ENCODE results near the gene STOM. TPM values are rescaled to one million over a fixed set of nuclear protein-coding genes. Genes with fewer than 3 reads are reported as not detected.

Gene STOM
- total and polyA plus RNA-seq, 7 donors: 22.8 to 609 (median 303) TPM

GRCh38 chr9:121328876-121329681 lies 41.0 kb downstream of the STOM start:
- Histone ChIP-seq H3K4me3 (no peak overlapping the region), H3K9me3 (no peaks in the 10 kb centered on the region), H3K4me1 (peaks cover 0 to 61% (median 48%) of the 10 kb centered on the region in 4 donors), H3K27ac (peak overlapping the region; percentile 91 to 99 (median 94)), H3K27me3 (no peaks in the 10 kb centered on the region), H3K36me3 (peaks cover 63 to 100% (median 89%) of the 10 kb centered on the region in 4 donors)
- intact Hi-C loops (cut with DNase I): no loop called here
- WGBS, 2 donors: 86 to 89% methylated on average over 16 of the region's 16 CpGs
- no peak for DNase-seq
- no peak for TF ChIP-seq POLR2AphosphoS5 (IDR thresholded peaks at IDR 0.05)
- TF ChIP-seq CTCF (IDR thresholded peaks at IDR 0.05): no peak
- TF ChIP-seq EP300 (IDR thresholded peaks at IDR 0.05): no peak
- TF ChIP-seq POLR2A (IDR thresholded peaks at IDR 0.05): no peak

- Histone ChIP-seq H3K27me3 (no peaks in the 10 kb centered on the region), H3K4me3 (no peak overlapping the region), H3K36me3 (peaks cover 69 to 100% (median 90%) of the 10 kb centered on the region in 4 donors), H3K9me3 (no peaks in the 10 kb centered on the region), H3K27ac (peak overlapping the region; percentile 91 to 99 (median 94)), H3K4me1 (peaks cover 0 to 65% (median 54%) of the 10 kb centered on the region in 4 donors)
- intact Hi-C loops (cut with DNase I): no loop called here
- TF ChIP-seq CTCF (IDR thresholded peaks at IDR 0.05): no peak
- no peak for TF ChIP-seq EP300 (IDR thresholded peaks at IDR 0.05)
- TF ChIP-seq POLR2A (IDR thresholded peaks at IDR 0.05): no peak
- no peak for TF ChIP-seq POLR2AphosphoS5 (IDR thresholded peaks at IDR 0.05)
- no peak for DNase-seq
- WGBS, 2 donors: 82 to 83% methylated on average over 8 of the region's 8 CpGs
Observed at GRCh38 chr9:121328476-121328875, 41.6 kb downstream of the STOM start.

GRCh38 chr9:121326901-121327613 lies 43.0 kb downstream of the STOM start:
- Histone ChIP-seq H3K36me3 (peaks cover 62 to 100% (median 80%) of the 10 kb centered on the region in 4 donors), H3K4me1 (peaks cover 0 to 70% (median 66%) of the 10 kb centered on the region in 4 donors), H3K9me3 (no peaks in the 10 kb centered on the region), H3K4me3 (no peak overlapping the region), H3K27me3 (no peaks in the 10 kb centered on the region), H3K27ac (peak overlapping the region; percentile 91 to 99 (median 94))
- peak; percentile 67 for DNase-seq
- WGBS, 2 donors: 95 to 97% methylated on average over 11 of the region's 11 CpGs
- intact Hi-C loops (cut with DNase I): loop anchor here (1.0 kb wide), 1 partner anchor 43 kb away; the partner anchor contains the start of gene STOM
- TF ChIP-seq EP300 (IDR thresholded peaks at IDR 0.05) (no peak), POLR2AphosphoS5 (IDR thresholded peaks at IDR 0.05) (no peak), CTCF (IDR thresholded peaks at IDR 0.05) (no peak), POLR2A (IDR thresholded peaks at IDR 0.05) (no peak)

GRCh38 chr9:121326130-121326838 lies 43.8 kb downstream of the STOM start:
- Histone ChIP-seq H3K9me3 (no peaks in the 10 kb centered on the region), H3K4me3 (no peak overlapping the region), H3K27ac (peak overlapping the region; percentile 91 to 99 (median 94)), H3K4me1 (peaks cover 0 to 71% (median 65%) of the 10 kb centered on the region in 4 donors), H3K27me3 (no peaks in the 10 kb centered on the region), H3K36me3 (peaks cover 57 to 100% (median 78%) of the 10 kb centered on the region in 4 donors)
- intact Hi-C loops (cut with DNase I): loop anchor here (1.0 kb wide), 1 partner anchor 44 kb away; the partner anchor contains the start of gene STOM
- 86 to 91% methylated on average over 19 of the region's 19 CpGs for WGBS, 2 donors
- peak; percentile 98 for DNase-seq
- TF ChIP-seq POLR2AphosphoS5 (IDR thresholded peaks at IDR 0.05) (peak; percentile 51 to 89 (median 78)), CTCF (IDR thresholded peaks at IDR 0.05) (no peak), EP300 (IDR thresholded peaks at IDR 0.05) (peak; percentile 94 to 99 (median 98))
